Upper lobe of left lung (tissue), 4 donors: Measurements from ENCODE around the gene CLEC16A.

Experiments used
- CTCF ChIP-seq, 6 experiments: fragments of 450-650 bp in 4 of 6; fragments of 200-600 bp in 2 of 6; sonication (generic) in 2 of 6; IDR thresholded peaks; one replicate each; pipeline ENCODE4 v1.5.1; 2016 to 2019; ENCODE audit warnings: antibody characterized with exemption in 6 of 6
- EP300 ChIP-seq, 4 donors: sonication (generic); formaldehyde crosslinking; IDR thresholded peaks; one replicate each; pipeline ENCODE4 v1.5.1; 2017; ENCODE audit warnings: antibody characterized with exemption in 4 of 4, control low read depth in 2 of 4
- POLR2A ChIP-seq, 4 donors: fragments of 450-650 bp; IDR thresholded peaks; one replicate each; pipeline ENCODE4 v1.5.1; 2016 to 2017; ENCODE audit warnings: antibody characterized with exemption in 4 of 4, mild to moderate bottlenecking in 2 of 4
- POLR2AphosphoS5 ChIP-seq, 2 donors: sonication (generic); formaldehyde crosslinking; IDR thresholded peaks; one replicate each; pipeline ENCODE4 v1.5.1; 2017; ENCODE audit warnings: antibody characterized with exemption in 2 of 2

DNA sequence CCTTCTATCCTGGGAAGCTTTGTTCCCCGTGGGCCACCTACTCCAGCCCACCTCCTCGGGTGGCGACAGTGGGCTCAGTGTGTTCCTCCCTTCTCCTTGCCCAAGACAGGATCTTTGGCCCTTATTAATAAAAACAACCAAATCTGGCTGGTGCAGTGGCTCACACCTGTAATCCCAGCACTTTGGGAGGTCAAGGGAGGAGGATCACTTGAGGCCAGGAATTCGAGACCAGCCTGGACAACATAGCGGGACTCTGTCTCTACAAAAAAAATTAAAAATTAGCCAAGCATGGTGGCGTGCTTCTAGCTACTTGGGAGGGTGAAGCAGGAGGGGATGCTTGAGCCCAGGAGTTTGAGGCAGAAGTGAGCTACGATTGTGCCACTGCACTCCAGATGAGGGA is 269.4 kb downstream of the CLEC16A start:
- TF ChIP-seq EP300 (IDR thresholded peaks at IDR 0.05), result no peak
- TF ChIP-seq CTCF (IDR thresholded peaks at IDR 0.05), result no peak
- no peak for TF ChIP-seq POLR2AphosphoS5 (IDR thresholded peaks at IDR 0.05)
- no peak for TF ChIP-seq POLR2A (IDR thresholded peaks at IDR 0.05)
